ENCODE results near the gene CCDC80.

DNA sequence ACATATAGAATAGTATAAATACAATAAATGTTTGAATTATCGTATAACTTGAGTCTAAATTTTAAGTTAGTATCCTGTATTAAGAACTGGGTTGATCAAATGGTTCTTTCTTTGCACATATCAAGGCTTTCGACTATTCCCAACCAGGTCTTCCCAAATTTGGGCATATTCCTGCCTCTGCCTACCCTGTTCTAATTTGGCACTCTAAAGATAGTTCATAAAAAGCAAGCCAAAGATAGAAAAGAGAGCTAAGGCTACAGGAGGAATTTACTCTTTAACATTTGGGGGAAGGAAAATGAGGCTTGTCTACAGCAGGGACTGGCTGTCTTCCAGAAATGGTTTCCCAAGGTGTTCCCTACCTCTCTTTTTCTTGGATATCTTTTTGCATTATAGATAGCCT, 43.0 kb downstream of the CCDC80 start:
- TF ChIP-seq POLR2A (IDR thresholded peaks at IDR 0.05) (no peak), EP300 (IDR thresholded peaks at IDR 0.05) (no peak), POLR2AphosphoS5 (IDR thresholded peaks at IDR 0.05) (no peak)
